Panc1 (cell line): ENCODE results near the gene TOP1.

Source experiments
- CTCF ChIP-seq: fragments of 450-650 bp; IDR thresholded peaks from 2 replicates; pipeline ENCODE4 v1.5.1; 2017; ENCODE audit warnings: mild to moderate bottlenecking
- POLR2AphosphoS5 ChIP-seq: IDR thresholded peaks from 2 replicates; pipeline ENCODE4 v1.6.1; 2012; ENCODE audit warnings: mild to moderate bottlenecking, low read depth, low read length, moderate library complexity
- REST ChIP-seq, 2 experiments: IDR thresholded peaks; 2 replicates each; pipeline ENCODE4 v1.6.1; 2011 to 2012; ENCODE audit warnings: low read depth in 2 of 2, control low read depth in 1 of 2, low read length in 1 of 2, mild to moderate bottlenecking in 1 of 2, moderate library complexity in 1 of 2; ENCODE audit not compliant: insufficient read depth in 1 of 2
- SIN3A ChIP-seq: IDR thresholded peaks from 2 replicates; pipeline ENCODE4 v1.6.1; 2012; ENCODE audit warnings: low read depth, mild to moderate bottlenecking, low read length, moderate library complexity, borderline replicate concordance; ENCODE audit not compliant: insufficient read depth

GRCh38 chr20:41002842-41003142, 25.8 kb upstream of the TOP1 start:
- no peak for TF ChIP-seq CTCF
- no peak for TF ChIP-seq POLR2AphosphoS5
- no peak for TF ChIP-seq SIN3A
- TF ChIP-seq REST (IDR thresholded peaks at IDR 0.05; ENCODE audit: insufficient read depth in 1 of 2, low read depth in 2 of 2, low read length in 1 of 2): no peak
